Mucosa of stomach (tissue), 1 donor: ENCODE measurements around the gene NMT1.

Experiments
- H3K27me3 ChIP-seq: one replicate; pipeline ENCODE4 v1.7.0; 2013; ENCODE audit warnings: mild to moderate bottlenecking, low read length; ENCODE audit not compliant: control insufficient read depth, insufficient read depth
- H3K36me3 ChIP-seq: one replicate; pipeline ENCODE4 v1.7.0; 2013; ENCODE audit warnings: low read length; ENCODE audit not compliant: control insufficient read depth, insufficient read depth
- H3K4me1 ChIP-seq: one replicate; pipeline ENCODE4 v1.7.0; 2013; ENCODE audit warnings: mild to moderate bottlenecking, low read length; ENCODE audit not compliant: control insufficient read depth, insufficient read depth
- H3K4me3 ChIP-seq: one replicate; pipeline ENCODE4 v1.7.0; 2013; ENCODE audit warnings: low read length
- H3K9ac ChIP-seq: one replicate; pipeline ENCODE4 v1.7.0; 2013; ENCODE audit warnings: mild to moderate bottlenecking, low read length, moderate library complexity
- H3K9me3 ChIP-seq: one replicate; pipeline ENCODE4 v1.7.0; 2013; ENCODE audit warnings: mild to moderate bottlenecking, low read length, moderate library complexity; ENCODE audit not compliant: control insufficient read depth
- donor health status: Pancreatic carcinoma.

NMT1 gene

GRCh38 chr17:45022655-45023339 is 38.3 kb upstream of the NMT1 start:
- no peaks in the 10 kb centered on the region for H3K9me3 ChIP-seq
- no peak overlapping the region for H3K4me3 ChIP-seq
- peaks cover 37% of the 10 kb centered on the region for H3K4me1 ChIP-seq
- no peak overlapping the region for H3K9ac ChIP-seq
- H3K36me3 ChIP-seq: no peaks in the 10 kb centered on the region
- H3K27me3 ChIP-seq: peaks cover 38% of the 10 kb centered on the region

- peaks cover 6% of the 10 kb centered on the region for H3K36me3 ChIP-seq
Measured at GRCh38 chr17:45029096-45029495, 32.0 kb upstream of the NMT1 start.

DNA sequence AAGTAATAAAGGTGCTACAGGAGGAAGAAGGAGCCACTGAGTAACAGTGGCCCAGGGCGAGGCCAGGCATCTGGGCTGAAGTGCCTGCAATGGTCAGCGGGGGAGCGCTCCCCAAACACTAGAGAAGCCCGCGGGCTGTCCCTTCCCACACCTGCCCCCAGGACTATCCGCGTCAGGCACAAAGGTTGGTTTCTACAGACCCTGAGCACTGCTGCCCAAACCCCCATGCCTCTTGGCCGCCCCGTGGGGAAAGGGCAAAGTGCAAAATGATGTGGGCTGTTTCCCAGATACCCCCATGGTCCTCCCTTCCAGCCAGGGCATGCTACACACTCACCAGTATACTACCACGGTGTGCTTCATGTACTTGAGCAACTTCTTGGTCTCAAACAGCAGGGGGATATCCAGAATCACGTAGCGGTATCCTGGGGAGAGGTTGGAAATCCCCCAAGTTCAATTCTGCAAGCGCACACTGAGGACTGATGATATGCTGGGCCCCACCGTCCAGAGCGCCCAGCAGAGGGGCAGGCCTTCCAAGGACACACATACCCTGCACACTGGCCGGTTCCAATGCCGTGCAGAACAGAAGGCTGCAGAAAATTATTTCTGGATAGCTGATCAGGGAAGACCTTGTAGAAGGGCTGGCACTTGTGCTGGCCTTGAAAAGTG is 31.2 kb upstream of the NMT1 start:
- no peaks in the 10 kb centered on the region for H3K4me1 ChIP-seq
- H3K9ac ChIP-seq: no peak overlapping the region
- no peaks in the 10 kb centered on the region for H3K27me3 ChIP-seq
- no peaks in the 10 kb centered on the region for H3K9me3 ChIP-seq
- peaks cover 6% of the 10 kb centered on the region for H3K36me3 ChIP-seq
- no peak overlapping the region for H3K4me3 ChIP-seq

More at GRCh38 chr17:45029096-45029495, 32.0 kb upstream of the NMT1 start:
- Histone ChIP-seq H3K27me3 (no peaks in the 10 kb centered on the region), H3K4me1 (no peaks in the 10 kb centered on the region), H3K4me3 (no peak overlapping the region), H3K9ac (no peak overlapping the region), H3K9me3 (no peaks in the 10 kb centered on the region)

DNA sequence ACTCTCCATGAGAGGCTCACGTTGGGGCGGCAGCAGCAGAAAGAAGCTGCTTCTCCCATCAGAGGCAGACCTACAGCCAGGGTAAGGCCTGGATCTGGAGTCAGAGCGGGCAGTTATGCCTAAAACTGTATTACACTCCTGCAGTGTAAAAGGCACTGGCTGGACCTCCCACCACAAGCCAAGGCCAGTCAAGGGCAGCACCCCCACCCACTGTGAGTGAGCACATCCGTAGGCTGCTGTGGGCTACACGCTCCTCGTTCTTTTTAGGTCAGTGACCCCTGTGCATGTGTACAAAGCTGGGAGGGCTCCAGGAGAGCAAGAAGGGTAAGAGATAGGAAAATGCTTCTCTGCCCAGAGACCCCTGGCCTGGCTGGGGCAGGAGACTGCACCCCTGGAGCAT is 30.4 kb upstream of the NMT1 start:
- Histone ChIP-seq H3K36me3 (peaks cover 6% of the 10 kb centered on the region), H3K9ac (no peak overlapping the region)

GRCh38 chr17:45031231-45032173 is 29.6 kb upstream of the NMT1 start:
- H3K36me3 ChIP-seq: peaks cover 6% of the 10 kb centered on the region
- H3K9me3 ChIP-seq: no peaks in the 10 kb centered on the region
- H3K4me3 ChIP-seq: no peak overlapping the region
- H3K4me1 ChIP-seq: no peaks in the 10 kb centered on the region
- H3K27me3 ChIP-seq: no peaks in the 10 kb centered on the region
- H3K9ac ChIP-seq: no peak overlapping the region

More for the DNA sequence above, 30.4 kb upstream of the NMT1 start:
- H3K4me1 ChIP-seq: no peaks in the 10 kb centered on the region
- no peaks in the 10 kb centered on the region for H3K9me3 ChIP-seq
- no peak overlapping the region for H3K4me3 ChIP-seq
- no peaks in the 10 kb centered on the region for H3K27me3 ChIP-seq

DNA sequence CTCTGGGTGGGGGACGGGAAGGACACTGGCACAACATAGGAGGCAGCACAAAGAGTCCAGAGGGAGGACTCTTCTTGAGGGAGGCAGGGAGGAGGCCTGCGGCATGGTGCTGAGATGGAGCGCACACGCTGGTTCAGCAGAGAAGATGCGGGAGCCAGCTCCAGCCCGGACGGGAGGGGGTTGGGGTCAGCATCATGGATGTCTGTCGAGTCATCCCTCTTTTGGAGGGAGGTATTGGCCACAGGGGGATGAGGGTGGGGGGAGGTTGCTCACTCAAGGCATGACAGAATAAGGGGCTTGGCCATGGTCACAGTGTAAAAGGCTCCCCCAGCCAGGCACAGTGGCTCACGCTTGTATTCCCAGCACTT is 29.0 kb upstream of the NMT1 start:
- no peaks in the 10 kb centered on the region for H3K27me3 ChIP-seq
- H3K36me3 ChIP-seq: peaks cover 6% of the 10 kb centered on the region
- H3K4me3 ChIP-seq: no peak overlapping the region
- no peaks in the 10 kb centered on the region for H3K4me1 ChIP-seq
- no peaks in the 10 kb centered on the region for H3K9me3 ChIP-seq
- H3K9ac ChIP-seq: no peak overlapping the region

DNA sequence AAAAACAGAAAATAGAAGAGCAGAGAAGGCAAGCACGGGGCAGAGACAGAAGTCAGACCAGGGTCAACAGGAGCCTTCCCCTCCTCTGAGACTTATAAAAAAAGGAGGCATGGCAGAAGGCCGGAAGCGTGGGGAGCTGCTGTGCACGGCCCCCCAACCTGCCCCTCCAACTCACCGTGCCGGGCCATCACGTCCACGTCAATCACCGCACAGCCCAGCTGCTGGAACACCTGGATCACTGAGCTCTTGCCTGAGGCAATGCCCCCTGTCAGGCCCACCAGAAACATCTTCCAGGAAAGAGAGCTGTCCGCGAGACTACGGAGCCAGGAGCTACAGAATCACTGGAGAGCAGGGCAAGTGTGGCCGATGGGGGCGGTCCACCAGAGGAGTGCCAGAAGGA is 26.5 kb upstream of the NMT1 start:
- H3K9me3 ChIP-seq: no peaks in the 10 kb centered on the region
- peaks cover 6% of the 10 kb centered on the region for H3K36me3 ChIP-seq
- peaks cover 6% of the 10 kb centered on the region for H3K4me1 ChIP-seq
- H3K27me3 ChIP-seq: no peaks in the 10 kb centered on the region
- no peak overlapping the region for H3K9ac ChIP-seq
- no peak overlapping the region for H3K4me3 ChIP-seq

DNA sequence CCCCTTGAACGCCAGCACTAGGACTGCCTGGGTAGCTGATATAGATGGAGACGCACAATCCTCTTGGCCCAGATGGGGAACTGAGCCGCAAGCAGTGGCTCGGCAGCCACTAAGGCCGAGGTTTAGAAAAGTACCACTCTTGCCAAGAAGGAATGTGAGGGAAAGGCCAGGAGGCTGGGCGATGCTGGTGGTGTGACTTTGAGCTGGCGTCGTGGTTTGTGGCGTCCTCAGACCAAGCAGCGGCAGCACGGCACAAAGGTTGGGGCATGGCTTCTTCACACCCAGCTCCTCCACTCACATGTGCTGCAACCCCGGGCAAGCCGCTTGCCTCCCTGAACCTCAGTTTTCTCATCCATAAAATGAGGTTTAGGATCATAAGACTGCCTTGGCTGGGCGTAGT is 25.3 kb upstream of the NMT1 start:
- Histone ChIP-seq H3K9ac (no peak overlapping the region), H3K9me3 (no peaks in the 10 kb centered on the region), H3K4me1 (peaks cover 6% of the 10 kb centered on the region), H3K4me3 (no peak overlapping the region), H3K27me3 (no peaks in the 10 kb centered on the region), H3K36me3 (peaks cover 1% of the 10 kb centered on the region)

GRCh38 chr17:45036691-45037090 is 24.4 kb upstream of the NMT1 start:
- no peak overlapping the region for H3K9ac ChIP-seq
- H3K27me3 ChIP-seq: no peaks in the 10 kb centered on the region
- H3K4me1 ChIP-seq: peaks cover 6% of the 10 kb centered on the region
- H3K36me3 ChIP-seq: no peaks in the 10 kb centered on the region
- H3K4me3 ChIP-seq: no peak overlapping the region
- H3K9me3 ChIP-seq: no peaks in the 10 kb centered on the region

DNA sequence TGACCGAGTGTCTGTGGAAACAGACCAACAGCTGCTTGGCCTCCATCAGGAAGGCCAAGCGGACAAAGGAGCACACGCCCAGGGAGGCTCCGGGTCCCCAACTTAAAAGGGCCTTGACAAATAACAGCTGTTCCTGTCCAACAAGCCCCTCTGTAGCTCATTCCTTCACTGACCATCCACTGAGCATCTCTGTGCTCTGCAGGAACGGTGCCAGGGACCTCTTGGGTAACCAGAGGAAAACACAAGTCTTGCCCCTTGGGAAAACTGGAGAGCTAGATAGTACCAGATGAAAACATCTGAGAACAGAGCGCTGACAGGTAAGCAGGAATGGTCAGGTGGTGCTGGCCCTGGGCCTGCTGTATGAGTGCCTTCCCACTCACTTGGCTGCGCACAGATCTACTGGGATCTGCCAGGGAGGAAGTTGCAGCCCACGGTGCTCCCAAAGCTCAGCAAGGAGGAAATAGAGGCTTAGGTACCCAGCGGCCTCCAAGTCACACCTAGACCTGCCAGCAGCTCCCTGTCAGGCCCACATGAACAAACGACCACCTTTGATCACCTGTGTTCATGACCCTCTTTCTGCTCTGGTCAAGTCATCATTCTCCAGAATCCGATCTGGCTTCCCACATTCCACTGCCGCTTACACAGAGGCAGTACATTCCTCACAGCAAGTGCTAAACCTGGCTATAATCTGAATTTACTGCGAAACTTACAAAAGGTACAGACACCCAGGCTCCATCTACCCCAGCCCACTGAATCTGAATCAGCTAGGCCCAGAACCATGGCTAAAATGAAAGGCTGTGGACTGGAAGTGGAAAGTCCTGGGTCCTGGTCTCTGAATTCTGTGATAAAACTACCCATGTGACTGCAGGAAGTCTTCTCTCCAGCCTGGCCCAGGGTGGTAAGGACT is 22.1 kb upstream of the NMT1 start:
- H3K4me3 ChIP-seq: no peak overlapping the region
- no peaks in the 10 kb centered on the region for H3K36me3 ChIP-seq
- H3K9ac ChIP-seq: no peak overlapping the region
- no peaks in the 10 kb centered on the region for H3K27me3 ChIP-seq
- H3K9me3 ChIP-seq: no peaks in the 10 kb centered on the region
- peaks cover 6% of the 10 kb centered on the region for H3K4me1 ChIP-seq

DNA sequence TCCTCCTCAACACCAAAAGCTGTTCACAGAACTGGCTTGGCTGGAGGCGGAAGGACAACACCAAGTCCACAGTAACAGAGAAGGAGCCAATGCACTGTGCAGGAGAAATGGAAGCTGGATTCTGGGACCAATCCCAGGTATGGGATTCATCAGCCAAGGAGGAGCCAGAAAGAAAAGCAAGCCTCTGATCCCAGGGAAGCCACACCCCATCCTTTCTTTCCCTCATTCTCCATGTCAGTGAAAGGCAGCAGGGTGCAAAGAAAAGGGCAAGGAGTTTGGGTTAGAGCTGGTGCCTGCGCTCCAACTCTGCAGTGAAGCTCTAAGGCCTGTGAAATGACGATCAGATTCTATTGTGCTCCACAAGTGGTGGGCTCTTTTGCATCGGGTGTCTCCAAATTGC is 20.7 kb upstream of the NMT1 start:
- no peak overlapping the region for H3K4me3 ChIP-seq
- H3K36me3 ChIP-seq: no peaks in the 10 kb centered on the region
- H3K4me1 ChIP-seq: peaks cover 6% of the 10 kb centered on the region
- H3K27me3 ChIP-seq: no peaks in the 10 kb centered on the region
- no peak overlapping the region for H3K9ac ChIP-seq
- H3K9me3 ChIP-seq: no peaks in the 10 kb centered on the region
